Hepatocyte (in vitro differentiated cells): ENCODE data around the gene EXOC6.

Experiments used
- CTCF ChIP-seq: fragments of 200-600 bp; sonication (generic); IDR thresholded peaks from 2 replicates; pipeline ENCODE4 v1.5.1; 2016; ENCODE audit warnings: antibody characterized with exemption, mild to moderate bottlenecking; ENCODE audit not compliant: poor library complexity
- EZH2phosphoT487 ChIP-seq: fragments of 200-600 bp; sonication (generic); IDR thresholded peaks from one replicate; pipeline ENCODE4 v1.6.1; 2018; ENCODE audit warnings: antibody characterized with exemption, mild to moderate bottlenecking, low read depth, moderate library complexity; ENCODE audit not compliant: unreplicated experiment, severe bottlenecking

GRCh38 chr10:92990615-92991014 is 142.3 kb downstream of the EXOC6 start:
- TF ChIP-seq CTCF: no peak
- TF ChIP-seq EZH2phosphoT487: no peak
